ENCODE measurements around the gene ANKMY1.

ANKMY1 gene

GRCh38 chr2:240472078-240472790 lies 85.6 kb downstream of the ANKMY1 start:
- DNase-seq (ENCODE audit: low spot score): no peak

- DNase-seq (ENCODE audit: low spot score): peak; percentile 3
Measured at GRCh38 chr2:240469740-240470139, 88.0 kb downstream of the ANKMY1 start.

GRCh38 chr2:240469239-240469636 lies 88.5 kb downstream of the ANKMY1 start:
- DNase-seq (ENCODE audit: low spot score): peak; percentile 23

GRCh38 chr2:240468303-240469238 lies 89.2 kb downstream of the ANKMY1 start:
- DNase-seq (ENCODE audit: low spot score): peak; percentile 30

GRCh38 chr2:240467659-240468302 lies 90.0 kb downstream of the ANKMY1 start:
- DNase-seq (ENCODE audit: low spot score): peak; percentile 33

- DNase-seq (ENCODE audit: low spot score): peak; percentile 28
Measured at GRCh38 chr2:240467149-240467642, 90.6 kb downstream of the ANKMY1 start.

- peak; percentile 19 for DNase-seq (ENCODE audit: low spot score)
Measured at GRCh38 chr2:240466579-240467148, 91.1 kb downstream of the ANKMY1 start.

- DNase-seq (ENCODE audit: low spot score): peak; percentile 19
Measured at GRCh38 chr2:240465765-240466578, 91.8 kb downstream of the ANKMY1 start.

GRCh38 chr2:240465268-240465764 lies 92.5 kb downstream of the ANKMY1 start:
- DNase-seq (ENCODE audit: low spot score): peak; percentile 26

GRCh38 chr2:240464514-240465241 lies 93.1 kb downstream of the ANKMY1 start:
- peak; percentile 15 for DNase-seq (ENCODE audit: low spot score)

- no peak for DNase-seq (ENCODE audit: low spot score)
Measured at GRCh38 chr2:240463866-240464481, 93.8 kb downstream of the ANKMY1 start.

GRCh38 chr2:240463274-240463865 lies 94.4 kb downstream of the ANKMY1 start:
- no peak for DNase-seq (ENCODE audit: low spot score)

GRCh38 chr2:240462707-240463273 lies 95.0 kb downstream of the ANKMY1 start:
- DNase-seq (ENCODE audit: low spot score): no peak

- no peak for DNase-seq (ENCODE audit: low spot score)
Measured at GRCh38 chr2:240462073-240462706, 95.6 kb downstream of the ANKMY1 start.

- no peak for DNase-seq (ENCODE audit: low spot score)
Measured at GRCh38 chr2:240461471-240462072, 96.2 kb downstream of the ANKMY1 start.

- DNase-seq (ENCODE audit: low spot score): no peak
Measured at GRCh38 chr2:240460781-240461431, 96.9 kb downstream of the ANKMY1 start.

- DNase-seq (ENCODE audit: low spot score): no peak
Measured at GRCh38 chr2:240460253-240460711, 97.5 kb downstream of the ANKMY1 start.
